Thyroid gland (tissue), 4 donors: ENCODE results near the gene DDX46. TPM values are rescaled to one million over a fixed set of nuclear protein-coding genes. Genes with fewer than 3 reads are reported as not detected.

ENCODE experiments used
- DNase-seq, 2 donors: peaks; one replicate each; pipeline ENCODE4 v3.0.0-alpha.2; 2019
- H3K27ac ChIP-seq, 3 donors: fragments of 200-600 bp; sonication (generic); 1 replicate in 2 of 3; 2 replicates in 1 of 3; pipeline ENCODE4 v1.5.1; 2016 to 2019; ENCODE audit warnings: mild to moderate bottlenecking in 1 of 3, moderate library complexity in 1 of 3
- H3K27me3 ChIP-seq: fragments of 200-600 bp; sonication (generic); one replicate; pipeline ENCODE4 v1.5.1; 2019
- H3K36me3 ChIP-seq, 2 donors: fragments of 200-600 bp; sonication (generic); one replicate each; pipeline ENCODE4 v1.5.1; 2016 to 2019
- H3K4me1 ChIP-seq, 2 donors: fragments of 200-600 bp; sonication (generic); one replicate each; pipeline ENCODE4 v1.5.1; 2017 to 2019
- H3K4me3 ChIP-seq, 3 donors: fragments of 200-600 bp; sonication (generic); replicated peaks in 1 of 3; 1 replicate in 2 of 3; 2 replicates in 1 of 3; pipeline ENCODE4 v1.5.1; 2016; ENCODE audit warnings: mild to moderate bottlenecking in 1 of 3
- H3K9me3 ChIP-seq: fragments of 200-600 bp; sonication (generic); one replicate; pipeline ENCODE4 v1.5.1; 2017
- CTCF ChIP-seq, 6 experiments: fragments of 200-600 bp in 3 of 6; fragments of 450-650 bp in 3 of 6; sonication (generic) in 3 of 6; IDR thresholded peaks; one replicate each; pipeline ENCODE4 v1.5.1; 2016 to 2019; ENCODE audit warnings: antibody characterized with exemption in 6 of 6, mild to moderate bottlenecking in 2 of 6, inconsistent platforms in 1 of 6, moderate library complexity in 1 of 6
- POLR2A ChIP-seq, 2 donors: fragments of 450-650 bp; IDR thresholded peaks; one replicate each; pipeline ENCODE4 v1.6.1; 2017; ENCODE audit warnings: antibody characterized with exemption in 2 of 2, mild to moderate bottlenecking in 2 of 2, moderate library complexity in 1 of 2
- WGBS, 2 donors: methylation state at CpG; one replicate each; pipeline ENCODE4 v1.1.5; 2017; 5-methylcytosine and 5-hydroxymethylcytosine counted together
- intact Hi-C: fragments of 100-400 bp; cut with DNase I; formaldehyde crosslinking; loops from one replicate; pipeline ENCODE4 v1.15.1; 2023
- total RNA-seq, 4 donors: library from RNA; depleted of rRNA; stranded (reverse); fragments of >200 nt; gene quantifications; one replicate each; pipeline ENCODE4 v1.2.3, GENCODE V29; 2016

Gene DDX46
- total RNA-seq, 4 donors from 2014 or later, result 37.3 to 97.0 (median 63.6) TPM

GRCh38 chr5:134873987-134874830 is 115.6 kb downstream of the DDX46 start, which contains the start of gene TXNDC15:
TSS of gene TXNDC15 (plus strand) at chr5:134874371. CDS start at chr5:134874428, 57 bp downstream.
- no peaks in the 10 kb centered on the region for H3K27me3 ChIP-seq
- peaks cover 26 to 43% of the 10 kb centered on the region in 2 donors for H3K4me1 ChIP-seq
- H3K36me3 ChIP-seq, result no peaks in the 10 kb centered on the region
- peak; percentile 88 for DNase-seq
- peak in 1 of 2 donors; percentile 84 for TF ChIP-seq POLR2A (IDR thresholded peaks at IDR 0.05)
- peak in 1 of 6 experiments; percentile 13 for TF ChIP-seq CTCF (IDR thresholded peaks at IDR 0.05)
- 2 to 3% methylated on average over 27 to 69 of the region's 79 CpGs for WGBS, 2 donors
- H3K4me3 ChIP-seq, result peak within 1 kb of the TSS; percentile 38 to 91 (median 77)
- peak within 1 kb of the TSS; percentile 89 to 94 (median 91) for H3K27ac ChIP-seq
- intact Hi-C loops, result no loop called here
- no peaks in the 10 kb centered on the region for H3K9me3 ChIP-seq

GRCh38 chr5:134874831-134875655 is 116.5 kb downstream of the DDX46 start:
- Histone ChIP-seq H3K4me1 (peaks cover 33 to 51% of the 10 kb centered on the region in 2 donors), H3K4me3 (peak overlapping the region; percentile 16 to 91 (median 77)), H3K27me3 (no peaks in the 10 kb centered on the region), H3K36me3 (no peaks in the 10 kb centered on the region), H3K9me3 (no peaks in the 10 kb centered on the region), H3K27ac (peak overlapping the region; percentile 89 to 94 (median 91))
- TF ChIP-seq CTCF (IDR thresholded peaks at IDR 0.05), result no peak
- peak in 1 of 2 donors; percentile 12 for TF ChIP-seq POLR2A (IDR thresholded peaks at IDR 0.05)
- WGBS, 2 donors, result 10 to 13% methylated on average over 18 to 20 of the region's 20 CpGs
- peak; percentile 39 to 45 for DNase-seq
- intact Hi-C loops, result no loop called here

- H3K9me3 ChIP-seq, result no peaks in the 10 kb centered on the region
- H3K4me3 ChIP-seq, result no peak overlapping the region
- no peaks in the 10 kb centered on the region for H3K36me3 ChIP-seq
- H3K27me3 ChIP-seq, result no peaks in the 10 kb centered on the region
- peaks cover 33 to 61% of the 10 kb centered on the region in 2 donors for H3K4me1 ChIP-seq
- DNase-seq, result no peak
- no peak for TF ChIP-seq CTCF (IDR thresholded peaks at IDR 0.05)
- no peak for TF ChIP-seq POLR2A (IDR thresholded peaks at IDR 0.05)
- peak overlapping the region in 2 of 3 donors; percentile 6 to 94 for H3K27ac ChIP-seq
- intact Hi-C loops, result no loop called here
Measured at GRCh38 chr5:134877159-134877558, 118.6 kb downstream of the DDX46 start.

- no peaks in the 10 kb centered on the region for H3K27me3 ChIP-seq
- no peak for TF ChIP-seq CTCF (IDR thresholded peaks at IDR 0.05)
- no peak for TF ChIP-seq POLR2A (IDR thresholded peaks at IDR 0.05)
- peak; percentile 44 to 47 for DNase-seq
- H3K4me1 ChIP-seq, result peaks cover 33 to 66% of the 10 kb centered on the region in 2 donors
- 90 to 93% methylated on average over 3 of the region's 3 CpGs for WGBS, 2 donors
- H3K36me3 ChIP-seq, result no peaks in the 10 kb centered on the region
- H3K9me3 ChIP-seq, result no peaks in the 10 kb centered on the region
- H3K27ac ChIP-seq, result peak overlapping the region in 1 of 3 donors; percentile 24
- no peak overlapping the region for H3K4me3 ChIP-seq
- intact Hi-C loops, result no loop called here
Measured at GRCh38 chr5:134878403-134878802, 119.8 kb downstream of the DDX46 start.
